ENCODE measurements around the gene ANKRD61.

Gene ANKRD61

GRCh38 chr7:6026011-6026819 is 5.0 kb upstream of the ANKRD61 start:
- peak; percentile 26; the same call in 1 of the 2 replicates for TF ChIP-seq CTCF (conservative IDR thresholded peaks at IDR 0.05)
- peak overlapping the region; percentile 84 for H3K27ac ChIP-seq

DNA sequence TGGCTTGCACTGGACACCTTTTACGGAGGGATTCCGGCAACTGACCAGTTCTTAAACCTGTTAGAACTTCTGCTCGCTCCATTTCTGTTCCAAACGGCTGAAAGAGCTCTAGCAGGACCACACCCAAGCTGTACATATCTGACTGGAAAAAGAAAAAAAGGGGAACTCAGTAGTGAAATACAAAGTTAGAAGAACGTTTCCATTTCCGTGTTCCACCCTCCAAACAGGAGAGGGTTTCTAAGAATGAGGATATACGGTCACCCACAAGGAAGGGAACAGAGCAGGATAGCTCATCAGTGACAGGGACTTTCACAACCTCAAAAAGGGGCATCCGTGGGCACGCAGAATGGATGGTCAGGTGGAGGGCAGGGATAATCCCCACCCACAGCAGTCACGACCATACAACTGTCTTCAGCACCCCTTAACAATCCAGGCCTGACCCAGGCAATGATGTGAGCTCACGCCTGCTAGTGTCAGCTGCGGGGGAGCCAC is 4.3 kb upstream of the ANKRD61 start:
- no peak for TF ChIP-seq CTCF (conservative IDR thresholded peaks at IDR 0.05)
- peak overlapping the region; percentile 84 for H3K27ac ChIP-seq

DNA sequence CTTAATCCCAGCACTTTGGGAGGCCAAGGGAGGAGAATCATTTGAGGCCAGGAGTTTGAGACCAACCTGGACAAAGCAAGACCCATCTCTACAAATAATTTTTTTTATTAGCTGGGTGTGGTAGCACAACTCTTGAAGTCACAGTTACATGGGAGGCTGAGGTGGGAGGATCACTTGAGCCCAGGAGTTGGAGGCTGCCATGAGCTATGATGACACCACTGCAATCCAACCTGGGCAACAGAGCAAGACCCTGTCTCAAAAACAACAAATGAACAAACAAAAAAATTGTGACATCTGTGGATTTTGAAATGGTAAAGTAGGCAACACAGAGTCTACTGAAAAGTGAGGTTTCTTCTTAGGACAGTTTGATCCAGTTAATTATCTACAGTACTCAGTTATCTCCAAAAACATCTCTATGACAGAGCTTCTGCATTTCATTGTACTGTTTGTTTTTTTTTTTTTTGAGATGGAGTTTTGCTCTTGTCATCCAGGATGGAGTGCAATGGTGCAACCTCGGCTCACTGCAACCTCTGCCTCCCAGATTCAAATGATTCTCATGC is 3.3 kb upstream of the ANKRD61 start:
- peak overlapping the region; percentile 84 for H3K27ac ChIP-seq
- no peak for TF ChIP-seq CTCF (conservative IDR thresholded peaks at IDR 0.05)

DNA sequence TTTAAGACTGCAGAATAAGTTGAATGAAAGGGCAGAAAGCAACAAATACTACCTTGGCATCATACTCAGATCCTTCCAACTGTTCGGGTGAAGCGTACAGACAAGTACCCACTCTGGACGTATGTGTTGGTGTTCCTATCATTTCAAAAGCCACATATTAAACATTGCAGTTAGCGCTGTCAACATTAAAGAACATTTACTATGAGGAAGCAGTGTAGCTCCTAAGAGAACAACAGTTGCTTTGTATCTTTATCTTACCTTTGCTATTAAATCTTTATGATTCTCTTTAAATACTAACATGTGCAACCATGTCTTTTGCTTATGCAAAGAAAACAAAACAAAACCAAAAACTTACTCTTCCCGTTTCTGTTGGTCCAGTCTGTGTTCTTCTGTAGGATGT is 2.6 kb upstream of the ANKRD61 start:
- no peak for TF ChIP-seq CTCF (conservative IDR thresholded peaks at IDR 0.05)
- peak overlapping the region; percentile 84 for H3K27ac ChIP-seq

- TF ChIP-seq CTCF (conservative IDR thresholded peaks at IDR 0.05) = no peak
- peak overlapping the region; percentile 84 for H3K27ac ChIP-seq
Observed at GRCh38 chr7:6031567-6031966, 391 bp downstream of the ANKRD61 start.

DNA sequence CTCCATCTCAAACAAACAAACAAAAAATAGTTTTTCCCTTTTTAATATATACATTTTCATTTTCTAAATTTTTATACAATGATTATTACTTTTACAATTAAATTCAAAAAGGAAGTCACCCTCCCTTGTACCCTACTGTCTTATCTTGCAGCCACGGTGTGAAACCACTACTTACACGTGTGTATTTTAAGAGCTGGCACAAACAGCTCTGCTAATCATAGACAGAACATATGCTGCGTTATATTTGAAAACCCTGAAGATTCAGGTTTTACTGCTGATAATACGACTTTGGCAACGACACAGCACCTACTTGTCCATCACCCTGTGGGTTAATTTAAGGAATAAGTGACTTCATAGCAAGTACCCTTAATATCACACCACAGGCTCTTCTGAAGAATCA is 991 bp downstream of the ANKRD61 start:
- H3K27ac ChIP-seq = peak overlapping the region; percentile 84; the same call in 1 of the 2 replicates
- no peak for TF ChIP-seq CTCF (conservative IDR thresholded peaks at IDR 0.05)

DNA sequence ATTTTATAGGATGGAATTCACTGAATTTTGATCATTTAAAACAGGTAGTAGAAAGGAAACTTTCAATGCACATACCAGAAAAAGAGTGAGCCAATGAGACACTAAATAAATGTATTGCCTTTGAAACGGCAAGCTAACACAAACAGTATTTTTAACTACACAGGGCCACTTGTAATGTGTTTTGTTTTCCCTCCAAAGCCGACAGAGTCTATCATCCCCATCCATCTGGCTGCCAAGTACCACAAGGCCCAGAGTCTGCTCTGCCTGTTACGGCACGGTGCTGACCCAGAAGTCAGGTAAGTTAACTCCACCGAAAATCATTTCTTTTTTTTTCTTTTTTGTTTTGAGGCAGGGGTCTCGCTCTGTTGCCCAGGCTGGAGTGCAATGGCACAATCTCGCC is 1.5 kb downstream of the ANKRD61 start:
- TF ChIP-seq CTCF (conservative IDR thresholded peaks at IDR 0.05) = no peak
- peak overlapping the region; percentile 84; the same call in 1 of the 2 replicates for H3K27ac ChIP-seq
